GM10847 (cell line): ENCODE measurements around the gene NUTF2.

Experiments used
- POLR2A ChIP-seq: IDR thresholded peaks from 2 replicates; pipeline ENCODE4 v1.6.1; 2011; ENCODE audit not compliant: insufficient read length; ENCODE audit errors: extremely low read depth

The NUTF2 gene

GRCh38 chr16:67886387-67886786, 39.7 kb downstream of the NUTF2 start:
- no peak for TF ChIP-seq POLR2A

- no peak for TF ChIP-seq POLR2A
Observed at GRCh38 chr16:67888331-67888730, 41.6 kb downstream of the NUTF2 start.

GRCh38 chr16:67892375-67892774, 45.6 kb downstream of the NUTF2 start:
- no peak for TF ChIP-seq POLR2A

- peak; percentile 49 for TF ChIP-seq POLR2A
Observed at GRCh38 chr16:67892899-67893742, 46.4 kb downstream of the NUTF2 start, which contains the start of gene PSKH1. PSKH1 (plus strand) TSS chr16:67893254; CDS start chr16:67908750, 15,496 bp downstream.

GRCh38 chr16:67893743-67894399, 47.1 kb downstream of the NUTF2 start:
- TF ChIP-seq POLR2A: no peak

- TF ChIP-seq POLR2A: no peak
Observed at GRCh38 chr16:67897231-67897630, 50.5 kb downstream of the NUTF2 start.

GRCh38 chr16:67901734-67902133, 55.0 kb downstream of the NUTF2 start:
- no peak for TF ChIP-seq POLR2A

- TF ChIP-seq POLR2A: no peak
Observed at GRCh38 chr16:67902831-67903230, 56.1 kb downstream of the NUTF2 start.

GRCh38 chr16:67907397-67908180, 60.9 kb downstream of the NUTF2 start:
- no peak for TF ChIP-seq POLR2A

- no peak for TF ChIP-seq POLR2A
Observed at GRCh38 chr16:67909056-67909742, 62.5 kb downstream of the NUTF2 start.

- TF ChIP-seq POLR2A: no peak
Observed at GRCh38 chr16:67910158-67910557, 63.4 kb downstream of the NUTF2 start.

GRCh38 chr16:67914758-67915495, 68.2 kb downstream of the NUTF2 start:
- TF ChIP-seq POLR2A: no peak

- TF ChIP-seq POLR2A: no peak
Observed at GRCh38 chr16:67915831-67916723, 69.3 kb downstream of the NUTF2 start.
